Stimulated activated CD4-positive, alpha-beta T cell treated with anti-CD3 and anti-CD28 coated beads, Interleukin-4, amount 100 ng/mL, for 1 hour (primary cell): Measurements from ENCODE around the gene TMEM95.
A peak's percentile ranks its signal among the peaks of the same experiment; 100 is the strongest.

Experiments
- DNase-seq: peaks from one replicate; pipeline ENCODE4 v3.0.0-alpha.2; 2020

TMEM95 gene

GRCh38 chr17:7355053-7355452 lies at the start of gene TMEM95:
Gene TMEM95, plus strand, starts transcription at chr17:7355156. Its CDS starts 49 bp downstream, at chr17:7355205.
- DNase-seq = no peak

GRCh38 chr17:7306911-7307685 lies 47.9 kb upstream of the TMEM95 start, which contains the start of gene EIF5A:
Gene EIF5A, plus strand, starts transcription at chr17:7307628. Its CDS starts 2,008 bp downstream, at chr17:7309636.
- peak; percentile 100 for DNase-seq

- DNase-seq = peak; percentile 52
Observed at GRCh38 chr17:7307686-7308624, 47.0 kb upstream of the TMEM95 start.

GRCh38 chr17:7308625-7309433 lies 46.1 kb upstream of the TMEM95 start:
- DNase-seq = peak; percentile 78

- no peak for DNase-seq
Observed at GRCh38 chr17:7309628-7310027, 45.3 kb upstream of the TMEM95 start.

- no peak for DNase-seq
Observed at GRCh38 chr17:7311110-7311705, 43.7 kb upstream of the TMEM95 start.

- DNase-seq = no peak
Observed at GRCh38 chr17:7312432-7313087, 42.4 kb upstream of the TMEM95 start.

- DNase-seq = no peak
Observed at GRCh38 chr17:7313088-7313889, 41.7 kb upstream of the TMEM95 start.

- DNase-seq = no peak
Observed at GRCh38 chr17:7313890-7314718, 40.9 kb upstream of the TMEM95 start.

GRCh38 chr17:7314719-7315569 lies 40.0 kb upstream of the TMEM95 start, which contains the start of gene GPS2:
Gene GPS2, minus strand, starts transcription at chr17:7315360. Its CDS starts 308 bp downstream, at chr17:7315052.
- peak; percentile 95 for DNase-seq

- DNase-seq = no peak
Observed at GRCh38 chr17:7315570-7316235, 39.3 kb upstream of the TMEM95 start.

GRCh38 chr17:7317161-7317803 lies 37.7 kb upstream of the TMEM95 start:
- no peak for DNase-seq

- no peak for DNase-seq
Observed at GRCh38 chr17:7318121-7318860, 36.7 kb upstream of the TMEM95 start.

- DNase-seq = no peak
Observed at GRCh38 chr17:7321466-7321865, 33.5 kb upstream of the TMEM95 start.

GRCh38 chr17:7322520-7323194 lies 32.3 kb upstream of the TMEM95 start:
- no peak for DNase-seq

- DNase-seq = peak; percentile 71
Observed at GRCh38 chr17:7323731-7324437, 31.1 kb upstream of the TMEM95 start.
